A549 (cell line): Measurements from ENCODE around the gene LMTK3.

Source experiments
- CTCF ChIP-seq: fragments of >200 bp; sonication (Bioruptor Twin); formaldehyde crosslinking; IDR thresholded peaks from 3 replicates; pipeline ENCODE4 v1.5.1; 2016
- EHMT2 ChIP-seq: fragments of 200-600 bp; sonication (generic); IDR thresholded peaks from 2 replicates; pipeline ENCODE4 v1.6.1; 2016; ENCODE audit warnings: antibody characterized with exemption, low read depth, mild to moderate bottlenecking, moderate library complexity
- EP300 ChIP-seq, 2 experiments: fragments of >200 bp; sonication (Bioruptor Twin); formaldehyde crosslinking; IDR thresholded peaks; 2 replicates in 1 of 2; 3 replicates in 1 of 2; pipeline ENCODE4 v1.6.1; 2016 to 2017
- MAFK ChIP-seq: fragments of 450-650 bp; IDR thresholded peaks from 2 replicates; pipeline ENCODE4 v1.6.1; 2014; ENCODE audit not compliant: partially characterized antibody
- MYC ChIP-seq: IDR thresholded peaks from 2 replicates; pipeline ENCODE4 v1.6.1; 2012; ENCODE audit warnings: mild to moderate bottlenecking, inconsistent platforms, low read length, improper control_type of control experiment, borderline replicate concordance
- POLR2A ChIP-seq: IDR thresholded peaks from 2 replicates; pipeline ENCODE4 v1.6.1; 2012; ENCODE audit warnings: mild to moderate bottlenecking, low read length
- RCOR1 ChIP-seq: fragments of 150-350 bp; IDR thresholded peaks from 2 replicates; pipeline ENCODE4 v1.6.1; 2014; ENCODE audit warnings: antibody characterized with exemption, low read length, low read depth
- REST ChIP-seq: fragments of 200-600 bp; sonication (generic); IDR thresholded peaks from 2 replicates; pipeline ENCODE4 v1.6.1; 2016; ENCODE audit warnings: antibody characterized with exemption, mild to moderate bottlenecking, moderate library complexity
- RFX5 ChIP-seq: fragments of 450-650 bp; IDR thresholded peaks from 2 replicates; pipeline ENCODE4 v1.7.1; 2014; ENCODE audit warnings: antibody characterized with exemption, mild to moderate bottlenecking, moderate library complexity
- USF2 ChIP-seq: fragments of 450-650 bp; IDR thresholded peaks from 2 replicates; pipeline ENCODE4 v1.6.1; 2014; ENCODE audit warnings: antibody characterized with exemption

- TF ChIP-seq EHMT2 (no peak), EP300 (IDR thresholded peaks at IDR 0.05) (no peak), MAFK (no peak), CTCF (no peak), RFX5 (no peak), USF2 (no peak), POLR2A (no peak), MYC (no peak), REST (no peak), RCOR1 (no peak)
Observed at GRCh38 chr19:48552406-48553322, 41.0 kb upstream of the LMTK3 start.
